ENCODE measurements around the gene ERC2.

ERC2 gene

GRCh38 chr3:56060521-56061278, 407.6 kb downstream of the ERC2 start:
- DNase-seq (ENCODE audit: low read depth), result no peak
- H3K4me3 ChIP-seq (ENCODE audit: control insufficient read depth, low read depth, low read length), result no peak overlapping the region
- no peak for TF ChIP-seq CTCF (IDR thresholded peaks at IDR 0.05; ENCODE audit: control insufficient read depth, insufficient read depth, low read depth, low read length, missing control alignments)

GRCh38 chr3:56059731-56060130, 408.5 kb downstream of the ERC2 start:
- DNase-seq (ENCODE audit: low read depth), result no peak
- no peak overlapping the region for H3K4me3 ChIP-seq (ENCODE audit: control insufficient read depth, low read depth, low read length)
- TF ChIP-seq CTCF (IDR thresholded peaks at IDR 0.05; ENCODE audit: control insufficient read depth, insufficient read depth, low read depth, low read length, missing control alignments), result no peak

GRCh38 chr3:56055951-56056350, 412.3 kb downstream of the ERC2 start:
- TF ChIP-seq CTCF (IDR thresholded peaks at IDR 0.05; ENCODE audit: control insufficient read depth, insufficient read depth, low read depth, low read length, missing control alignments), result no peak
- DNase-seq (ENCODE audit: low read depth), result no peak
- H3K4me3 ChIP-seq (ENCODE audit: control insufficient read depth, low read depth, low read length), result no peak overlapping the region

GRCh38 chr3:56055546-56055945, 412.7 kb downstream of the ERC2 start:
- DNase-seq (ENCODE audit: low read depth), result no peak
- no peak overlapping the region for H3K4me3 ChIP-seq (ENCODE audit: control insufficient read depth, low read depth, low read length)
- TF ChIP-seq CTCF (IDR thresholded peaks at IDR 0.05; ENCODE audit: control insufficient read depth, insufficient read depth, low read depth, low read length, missing control alignments), result no peak

GRCh38 chr3:56054844-56055243, 413.4 kb downstream of the ERC2 start:
- TF ChIP-seq CTCF (IDR thresholded peaks at IDR 0.05; ENCODE audit: control insufficient read depth, insufficient read depth, low read depth, low read length, missing control alignments), result no peak
- no peak overlapping the region for H3K4me3 ChIP-seq (ENCODE audit: control insufficient read depth, low read depth, low read length)
- no peak for DNase-seq (ENCODE audit: low read depth)

- DNase-seq (ENCODE audit: low read depth), result no peak
- H3K4me3 ChIP-seq (ENCODE audit: control insufficient read depth, low read depth, low read length), result no peak overlapping the region
- TF ChIP-seq CTCF (IDR thresholded peaks at IDR 0.05; ENCODE audit: control insufficient read depth, insufficient read depth, low read depth, low read length, missing control alignments), result no peak
These were observed 414.5 kb downstream of the ERC2 start for GRCh38 chr3:56053727-56054126.

Data from AG09309 (cell line).